Mucosa of descending colon (tissue), 3 donors: ENCODE results near the gene CEP112. TPM values are rescaled to one million over a fixed set of nuclear protein-coding genes. Genes with fewer than 3 reads are reported as not detected.

ENCODE experiments used
- ATAC-seq: fragments of 200-7000 bp; cut with Tn5 transposase; one replicate; pipeline ENCODE4 v1.9.1; 2020; ENCODE audit warnings: mild to moderate bottlenecking, moderate library complexity
- DNase-seq, 3 donors: peaks; one replicate each; pipeline ENCODE4 v3.0.0-alpha.2; 2020
- H3K36me3 ChIP-seq: fragments of 200-600 bp; one replicate; pipeline ENCODE4 v1.8.0; 2021; ENCODE audit warnings: low read depth, mild to moderate bottlenecking
- H3K4me1 ChIP-seq: fragments of 200-600 bp; one replicate; pipeline ENCODE4 v1.8.0; 2021; ENCODE audit warnings: low read depth, mild to moderate bottlenecking
- H3K4me3 ChIP-seq: fragments of 200-600 bp; one replicate; pipeline ENCODE4 v1.8.0; 2021; ENCODE audit warnings: mild to moderate bottlenecking
- H3K9me3 ChIP-seq: fragments of 200-600 bp; one replicate; pipeline ENCODE4 v1.8.0; 2021; ENCODE audit warnings: mild to moderate bottlenecking
- CTCF ChIP-seq: fragments of 200-600 bp; IDR thresholded peaks from one replicate; pipeline ENCODE4 v1.8.0; 2022; ENCODE audit warnings: antibody characterized with exemption, mild to moderate bottlenecking
- intact Hi-C, 2 donors: fragments of 100-400 bp; cut with DNase I in 1 of 2; cut with micrococcal nuclease in 1 of 2; formaldehyde crosslinking; loops; one replicate each; pipeline versions ENCODE4 v1.11.0 to v1.11.1; 2022; cut with DNase I, micrococcal nuclease
- total RNA-seq, 3 donors: library from RNA; stranded (reverse); fragmentation: NEBNext Ultra II Directional in 2 of 3; extraction: Animal tissue kit (Norgen Biotek cat#: 25700) in 2 of 3; gene quantifications; one replicate each; pipeline versions ENCODE4 v1.2.1 to v1.2.4, GENCODE V29; 2021 to 2023
- donor health status: DM: no; HTN: no; CAD: no; lungs with moderate emphysema.
- donor health status: DM: no; HTN: no; CAD: no.
- donor health status: DM: no; HTN: yes; CAD: no.

CEP112 gene
- total RNA-seq, 3 donors from 2014 or later, result 6.3 to 18.5 (median 7.0) TPM

GRCh38 chr17:65902831-65903522 is 289.0 kb downstream of the CEP112 start:
- intact Hi-C loops, result no loop called here
- Histone ChIP-seq H3K4me3 (no peak overlapping the region), H3K36me3 (no peaks in the 10 kb centered on the region), H3K4me1 (no peaks in the 10 kb centered on the region), H3K9me3 (no peaks in the 10 kb centered on the region)
- no peak for ATAC-seq
- TF ChIP-seq CTCF, result no peak
- DNase-seq, result no peak

GRCh38 chr17:65902155-65902554 is 289.8 kb downstream of the CEP112 start:
- no peak overlapping the region for H3K4me3 ChIP-seq
- ATAC-seq, result no peak
- DNase-seq, result no peak
- intact Hi-C loops, result no loop called here
- no peaks in the 10 kb centered on the region for H3K4me1 ChIP-seq
- no peak for TF ChIP-seq CTCF
- H3K9me3 ChIP-seq, result no peaks in the 10 kb centered on the region
- H3K36me3 ChIP-seq, result no peaks in the 10 kb centered on the region

- intact Hi-C loops, result no loop called here
Observed at GRCh38 chr17:65901394-65901793, 290.5 kb downstream of the CEP112 start.

GRCh38 chr17:65900216-65900615 is 291.7 kb downstream of the CEP112 start:
- Histone ChIP-seq H3K4me1 (no peaks in the 10 kb centered on the region), H3K36me3 (no peaks in the 10 kb centered on the region), H3K4me3 (no peak overlapping the region), H3K9me3 (no peaks in the 10 kb centered on the region)
- TF ChIP-seq CTCF, result no peak
- DNase-seq, result no peak
- ATAC-seq, result no peak
- intact Hi-C loops, result no loop called here

More at GRCh38 chr17:65901394-65901793, 290.5 kb downstream of the CEP112 start:
- ATAC-seq (no peak), DNase-seq (no peak)
- H3K4me1 ChIP-seq, result no peaks in the 10 kb centered on the region
- no peak for TF ChIP-seq CTCF
- no peaks in the 10 kb centered on the region for H3K36me3 ChIP-seq
- H3K4me3 ChIP-seq, result no peak overlapping the region
- H3K9me3 ChIP-seq, result no peaks in the 10 kb centered on the region

GRCh38 chr17:65898651-65899050 is 293.3 kb downstream of the CEP112 start:
- no peaks in the 10 kb centered on the region for H3K9me3 ChIP-seq
- no peaks in the 10 kb centered on the region for H3K36me3 ChIP-seq
- no peaks in the 10 kb centered on the region for H3K4me1 ChIP-seq
- no peak for TF ChIP-seq CTCF
- no peak for ATAC-seq
- H3K4me3 ChIP-seq, result no peak overlapping the region
- no peak for DNase-seq
- intact Hi-C loops, result no loop called here

- no peaks in the 10 kb centered on the region for H3K9me3 ChIP-seq
- TF ChIP-seq CTCF, result no peak
- H3K4me3 ChIP-seq, result no peak overlapping the region
- H3K4me1 ChIP-seq, result no peaks in the 10 kb centered on the region
- DNase-seq (no peak), ATAC-seq (no peak)
- no peaks in the 10 kb centered on the region for H3K36me3 ChIP-seq
- intact Hi-C loops, result no loop called here
Observed at GRCh38 chr17:65896889-65897288, 295.0 kb downstream of the CEP112 start.
